BJ (cell line): ENCODE measurements around the gene NME9. TPM values are rescaled to one million over a fixed set of nuclear protein-coding genes. Genes with fewer than 3 reads are reported as not detected.

Experiments used
- CTCF ChIA-PET: fragments of 350-600 bp; formaldehyde crosslinking; extraction: SDS; loops from one replicate; lab custom pipeline; 2021; ENCODE audit warnings: antibody characterized with exemption, inconsistent platforms; lab: Yijun Ruan, JAX
- POLR2A ChIA-PET: fragments of 300-600 bp; sonication (Branson Sonifier 250); formaldehyde crosslinking; extraction: SDS; loops from one replicate; lab custom pipeline; 2021; ENCODE audit warnings: antibody characterized with exemption; lab: Charles Lee
- DNase-seq: peaks from one replicate; pipeline ENCODE4 v3.0.0-alpha.2; 2011; ENCODE audit warnings: low read depth
- H3K27me3 ChIP-seq: 2 replicates; pipeline ENCODE4 v1.6.0; 2011; ENCODE audit warnings: low read length; ENCODE audit not compliant: control insufficient read depth, insufficient read depth
- H3K36me3 ChIP-seq: 2 replicates; pipeline ENCODE4 v1.5.1; 2011; ENCODE audit warnings: low read length; ENCODE audit not compliant: control insufficient read depth, insufficient read depth
- H3K4me3 ChIP-seq: 2 replicates; pipeline ENCODE4 v1.5.1; 2011; ENCODE audit warnings: low read depth, mild to moderate bottlenecking, control low read depth, low read length
- CTCF ChIP-seq: IDR thresholded peaks from 2 replicates; pipeline ENCODE4 v1.5.1; 2011; ENCODE audit warnings: low read depth, mild to moderate bottlenecking, control low read depth, inconsistent platforms, low read length, moderate library complexity; ENCODE audit not compliant: insufficient read depth
- polyA plus RNA-seq: library from polyadenylated mRNA; depleted of rRNA; stranded (reverse); fragments of >200 nt; gene quantifications from 2 replicates; pipeline ENCODE4 v1.2.3, GENCODE V29; 2011

Gene NME9
- polyA plus RNA-seq, 1 experiment: not detected

GRCh38 chr3:138361561-138361971 lies 31.9 kb upstream of the NME9 start:
- no peak for TF ChIP-seq CTCF
- no peak for DNase-seq
- no peaks in the 10 kb centered on the region; the same call in 1 of the 2 replicates for H3K36me3 ChIP-seq
- no peaks in the 10 kb centered on the region for H3K27me3 ChIP-seq
- POLR2A ChIA-PET: no interaction called here
- CTCF ChIA-PET: no interaction called here
- H3K4me3 ChIP-seq: no peak overlapping the region

GRCh38 chr3:138360869-138361525 lies 31.3 kb upstream of the NME9 start:
- no peak for DNase-seq
- CTCF ChIA-PET: no interaction called here
- POLR2A ChIA-PET: no interaction called here
- no peaks in the 10 kb centered on the region; the same call in 1 of the 2 replicates for H3K36me3 ChIP-seq
- H3K27me3 ChIP-seq: no peaks in the 10 kb centered on the region
- H3K4me3 ChIP-seq: no peak overlapping the region
- no peak for TF ChIP-seq CTCF

- POLR2A ChIA-PET: no interaction called here
- CTCF ChIA-PET: interaction anchor here (0.6 kb wide), 1 partner anchor 13 kb away, joined by 4 read pairs; no protein-coding TSS in a partner anchor
- no peaks in the 10 kb centered on the region for H3K27me3 ChIP-seq
- no peak for TF ChIP-seq CTCF
- H3K36me3 ChIP-seq: no peaks in the 10 kb centered on the region; the same call in 1 of the 2 replicates
- DNase-seq: no peak
- H3K4me3 ChIP-seq: no peak overlapping the region
Observed at GRCh38 chr3:138359919-138360868, 30.5 kb upstream of the NME9 start.

GRCh38 chr3:138359148-138359918 lies 29.7 kb upstream of the NME9 start:
- ChIA-PET CTCF (interaction anchor here (1.2 kb wide), 1 partner anchor 9 kb away, joined by 4 read pairs; no protein-coding TSS in a partner anchor), POLR2A (no interaction called here)
- TF ChIP-seq CTCF: no peak
- DNase-seq: no peak
- Histone ChIP-seq H3K36me3 (no peaks in the 10 kb centered on the region; the same call in 1 of the 2 replicates), H3K4me3 (no peak overlapping the region), H3K27me3 (no peaks in the 10 kb centered on the region)
